ENCODE results near the gene FAM133A. TPM values are rescaled to one million over a fixed set of nuclear protein-coding genes. Genes with fewer than 3 reads are reported as not detected.

FAM133A gene
- not detected for total RNA-seq

DNA sequence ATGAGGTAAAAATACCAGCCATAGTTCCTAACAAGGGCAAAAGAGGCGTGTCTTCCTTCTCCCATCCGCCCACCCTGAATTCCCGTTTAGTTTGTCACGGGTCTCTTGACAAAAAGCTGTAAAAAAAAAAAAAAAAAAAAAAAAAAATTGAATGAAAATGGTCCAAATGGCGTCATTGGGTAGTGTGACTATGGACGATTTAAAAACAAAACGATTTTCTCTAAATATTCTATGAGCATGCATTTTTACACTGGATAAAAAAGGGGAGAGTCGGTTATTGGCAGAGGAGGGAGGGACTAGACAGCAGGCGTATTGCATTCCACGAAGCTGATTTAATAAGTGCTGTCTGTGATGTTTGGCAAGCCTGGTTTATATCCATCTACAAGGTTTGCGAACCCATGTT lies at the start of gene FAM133A:
Gene FAM133A (plus strand): TSS at position 338 of the 403 bp plus-strand sequence. CDS start 35,214 bp downstream, outside the sequence.
- DNase-seq, result no peak
- ChIA-PET CTCF (no interaction called here), POLR2A (no interaction called here)
- peak within 1 kb of the TSS; percentile 87 for H3K27ac Mint-ChIP-seq
- peaks cover 16% of the 10 kb centered on the region for H3K4me1 Mint-ChIP-seq
- H3K36me3 Mint-ChIP-seq (ENCODE audit: low read depth), result no peaks in the 10 kb centered on the region
- H3K4me3 Mint-ChIP-seq, result peak within 1 kb of the TSS; percentile 88
- no peaks in the 10 kb centered on the region for H3K9me3 Mint-ChIP-seq
- peaks cover 2% of the 10 kb centered on the region for H3K27me3 Mint-ChIP-seq

- H3K9me3 Mint-ChIP-seq, result no peaks in the 10 kb centered on the region
- H3K27me3 Mint-ChIP-seq, result no peaks in the 10 kb centered on the region
- no peaks in the 10 kb centered on the region for H3K36me3 Mint-ChIP-seq (ENCODE audit: low read depth)
- DNase-seq, result no peak
- POLR2A ChIA-PET, result no interaction called here
- CTCF ChIA-PET, result no interaction called here
- H3K4me3 Mint-ChIP-seq, result no peak overlapping the region
- no peaks in the 10 kb centered on the region for H3K4me1 Mint-ChIP-seq
- H3K27ac Mint-ChIP-seq, result no peak overlapping the region
These were observed 36.4 kb upstream of the FAM133A start for GRCh38 chrX:93637591-93637990.

DNA sequence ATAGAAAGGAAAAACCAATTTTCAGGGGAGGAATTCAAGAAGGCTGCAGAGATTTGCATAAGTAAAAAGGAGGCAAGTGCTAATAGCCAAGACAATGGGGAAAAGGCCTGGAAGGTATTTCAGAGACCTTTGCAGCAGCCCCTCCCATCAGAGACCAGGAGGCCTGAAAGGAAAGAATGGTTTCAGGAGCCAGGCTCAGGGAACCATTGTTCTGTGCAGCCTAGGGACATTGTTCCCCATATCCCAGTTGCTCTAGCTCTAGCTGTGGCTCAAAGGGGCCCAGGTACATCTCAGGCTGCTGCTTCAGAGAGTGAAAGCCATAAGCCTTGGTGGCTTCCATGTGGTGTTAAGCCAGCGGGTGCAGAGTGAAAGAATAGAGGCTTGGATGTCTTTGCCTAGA lies 24.6 kb upstream of the FAM133A start:
- no peak for DNase-seq
- Mint-ChIP-seq H3K36me3 (ENCODE audit: low read depth) (no peaks in the 10 kb centered on the region), H3K27me3 (no peaks in the 10 kb centered on the region), H3K9me3 (no peaks in the 10 kb centered on the region), H3K4me1 (no peaks in the 10 kb centered on the region), H3K4me3 (no peak overlapping the region), H3K27ac (no peak overlapping the region)
- POLR2A ChIA-PET, result no interaction called here
- CTCF ChIA-PET, result no interaction called here

DNA sequence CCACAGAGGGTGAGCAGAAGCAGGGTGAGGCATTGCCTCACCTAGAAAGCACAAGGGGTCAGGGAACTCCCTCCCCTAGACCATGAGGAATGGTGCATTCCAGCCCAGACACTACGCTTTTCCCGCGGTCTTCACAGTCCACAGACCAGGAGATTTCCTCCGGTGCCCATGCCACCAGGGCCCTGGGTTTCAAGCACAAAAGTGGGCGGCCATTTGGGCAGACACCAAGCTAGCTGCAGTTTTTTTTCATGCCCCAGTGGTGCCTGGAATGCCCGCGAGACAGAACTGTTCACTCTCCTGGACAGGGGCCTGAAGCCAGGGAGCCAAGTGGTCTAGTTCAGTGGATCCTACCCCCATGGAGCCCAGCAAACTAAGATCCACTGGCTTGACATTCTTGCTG lies 13.4 kb upstream of the FAM133A start:
- H3K36me3 Mint-ChIP-seq (ENCODE audit: low read depth), result no peaks in the 10 kb centered on the region
- ChIA-PET CTCF (no interaction called here), POLR2A (no interaction called here)
- no peaks in the 10 kb centered on the region for H3K9me3 Mint-ChIP-seq
- H3K4me1 Mint-ChIP-seq, result no peaks in the 10 kb centered on the region
- H3K4me3 Mint-ChIP-seq, result no peak overlapping the region
- H3K27me3 Mint-ChIP-seq, result no peaks in the 10 kb centered on the region
- H3K27ac Mint-ChIP-seq, result no peak overlapping the region
- no peak for DNase-seq

- peak within 1 kb of the TSS; percentile 87 for H3K27ac Mint-ChIP-seq
- POLR2A ChIA-PET, result no interaction called here
- peak; percentile 64 for DNase-seq
- H3K27me3 Mint-ChIP-seq, result no peaks in the 10 kb centered on the region
- peaks cover 16% of the 10 kb centered on the region for H3K4me1 Mint-ChIP-seq
- no peaks in the 10 kb centered on the region for H3K9me3 Mint-ChIP-seq
- no peaks in the 10 kb centered on the region for H3K36me3 Mint-ChIP-seq (ENCODE audit: low read depth)
- CTCF ChIA-PET, result no interaction called here
- peak within 1 kb of the TSS; percentile 88 for H3K4me3 Mint-ChIP-seq
These were observed 744 bp upstream of the FAM133A start, which contains the start of gene NAP1L3 for GRCh38 chrX:93673056-93673868. TSS of gene NAP1L3 (minus strand) at chrX:93673578. CDS start at chrX:93673304, 274 bp downstream.

- ChIA-PET CTCF (no interaction called here), POLR2A (no interaction called here)
- Mint-ChIP-seq H3K27me3 (no peaks in the 10 kb centered on the region), H3K4me1 (no peaks in the 10 kb centered on the region), H3K27ac (no peak overlapping the region), H3K36me3 (ENCODE audit: low read depth) (no peaks in the 10 kb centered on the region), H3K4me3 (no peak overlapping the region), H3K9me3 (no peaks in the 10 kb centered on the region)
- DNase-seq, result no peak
These were observed 22.0 kb downstream of the FAM133A start for GRCh38 chrX:93695981-93696380.

DNA sequence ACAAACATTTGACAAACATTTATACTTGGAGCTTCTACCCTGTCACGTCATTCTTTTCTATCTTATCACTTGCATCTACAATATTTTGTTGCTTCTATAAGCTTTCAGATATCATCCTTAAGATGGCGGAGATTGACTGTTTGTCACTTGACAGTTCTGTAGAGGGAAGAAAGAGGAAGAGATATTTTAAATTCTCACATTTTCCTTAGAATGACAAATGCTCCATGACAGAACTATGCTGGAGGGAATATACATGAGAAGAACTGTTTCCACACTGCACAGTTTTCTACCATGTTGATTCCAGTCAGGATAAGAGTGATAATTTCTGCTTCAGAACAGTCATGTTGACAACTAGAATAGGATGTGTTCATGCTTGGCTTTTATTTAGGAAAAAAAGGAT lies 29.7 kb downstream of the FAM133A start:
- ChIA-PET POLR2A (no interaction called here), CTCF (no interaction called here)
- Mint-ChIP-seq H3K4me3 (no peak overlapping the region), H3K27ac (no peak overlapping the region), H3K27me3 (no peaks in the 10 kb centered on the region), H3K9me3 (no peaks in the 10 kb centered on the region), H3K4me1 (no peaks in the 10 kb centered on the region), H3K36me3 (ENCODE audit: low read depth) (no peaks in the 10 kb centered on the region)
- no peak for DNase-seq

DNA sequence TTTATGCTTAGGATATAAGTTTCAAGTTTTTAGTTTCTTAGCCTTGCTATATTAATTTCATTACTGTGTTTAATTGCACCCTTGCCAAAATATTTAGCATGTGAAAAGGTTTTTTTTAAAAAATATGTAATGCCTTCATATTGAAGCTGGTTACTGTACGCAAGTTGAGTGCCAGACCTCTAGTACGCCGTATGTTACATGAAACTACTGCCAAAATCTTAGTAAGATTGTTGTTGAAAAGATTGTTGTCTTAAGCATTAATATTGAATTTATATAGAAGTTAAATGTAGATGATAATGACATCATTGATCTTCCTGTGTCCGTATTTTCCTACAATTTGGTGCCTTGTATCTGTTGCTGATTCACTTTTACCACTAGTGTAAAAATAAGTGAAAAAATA lies 37.1 kb downstream of the FAM133A start:
- no peaks in the 10 kb centered on the region for H3K36me3 Mint-ChIP-seq (ENCODE audit: low read depth)
- H3K27me3 Mint-ChIP-seq, result no peaks in the 10 kb centered on the region
- no peaks in the 10 kb centered on the region for H3K4me1 Mint-ChIP-seq
- H3K4me3 Mint-ChIP-seq, result no peak overlapping the region
- ChIA-PET POLR2A (no interaction called here), CTCF (no interaction called here)
- H3K27ac Mint-ChIP-seq, result no peak overlapping the region
- no peaks in the 10 kb centered on the region for H3K9me3 Mint-ChIP-seq
- no peak for DNase-seq

GRCh38 chrX:93741811-93742210 lies 67.8 kb downstream of the FAM133A start:
- Mint-ChIP-seq H3K27me3 (no peaks in the 10 kb centered on the region), H3K4me3 (no peak overlapping the region), H3K27ac (no peak overlapping the region), H3K9me3 (no peaks in the 10 kb centered on the region), H3K4me1 (no peaks in the 10 kb centered on the region), H3K36me3 (ENCODE audit: low read depth) (no peaks in the 10 kb centered on the region)
- CTCF ChIA-PET, result no interaction called here
- DNase-seq, result no peak
- POLR2A ChIA-PET, result no interaction called here

DNA sequence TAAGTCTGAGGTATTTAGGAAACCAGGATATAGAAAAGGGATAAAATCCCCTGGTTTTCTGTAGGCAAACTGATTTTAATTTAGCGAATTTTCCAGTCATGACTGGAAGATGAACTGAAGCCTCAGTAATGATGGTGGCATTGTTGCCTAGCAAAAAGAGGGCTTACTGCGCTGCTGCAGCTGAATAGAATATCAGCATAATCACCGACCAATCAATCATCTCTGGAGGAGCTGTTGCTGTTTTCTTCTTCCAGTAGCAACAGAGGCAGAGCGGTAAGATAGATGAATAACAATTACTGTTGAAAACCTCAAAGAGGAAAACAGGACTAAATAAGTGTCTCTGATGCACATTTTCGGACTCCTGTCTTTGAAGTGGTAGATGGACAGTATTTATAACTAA lies 86.2 kb downstream of the FAM133A start:
- Mint-ChIP-seq H3K27ac (no peak overlapping the region), H3K9me3 (no peaks in the 10 kb centered on the region), H3K27me3 (no peaks in the 10 kb centered on the region), H3K4me1 (no peaks in the 10 kb centered on the region), H3K36me3 (ENCODE audit: low read depth) (no peaks in the 10 kb centered on the region), H3K4me3 (no peak overlapping the region)
- ChIA-PET POLR2A (no interaction called here), CTCF (no interaction called here)
- no peak for DNase-seq

Other genes starting within 250 kb of the FAM133A start
- gene NAP1L3, start 628 bp upstream of the FAM133A start, total RNA-seq, result 1 to 10 TPM; 1.0 to 1.3 TPM